LNCaP clone FGC (cell line): ENCODE results near the gene PXMP2.
"Not testable (repeated sequence)": the region's sequence is repeated elsewhere in the genome, so short reads cannot be mapped to it uniquely, and the experiment has no call there.

Experiments
- DNase-seq: peaks from one replicate; pipeline ENCODE4 v3.0.0-alpha.2; 2011; ENCODE audit warnings: low read depth
- H3K4me3 ChIP-seq: 2 replicates; pipeline ENCODE4 v1.5.1; 2011; ENCODE audit warnings: mild to moderate bottlenecking, low read depth, low read length, control low read depth
- TF ChIP-seq, protein P1 (sequence below): IDR thresholded peaks from 2 replicates; pipeline ENCODE4 v1.5.1; 2012; ENCODE audit warnings: mild to moderate bottlenecking; ENCODE audit not compliant: control insufficient read depth, insufficient read depth; ENCODE audit errors: extremely low read depth

Gene PXMP2

DNA sequence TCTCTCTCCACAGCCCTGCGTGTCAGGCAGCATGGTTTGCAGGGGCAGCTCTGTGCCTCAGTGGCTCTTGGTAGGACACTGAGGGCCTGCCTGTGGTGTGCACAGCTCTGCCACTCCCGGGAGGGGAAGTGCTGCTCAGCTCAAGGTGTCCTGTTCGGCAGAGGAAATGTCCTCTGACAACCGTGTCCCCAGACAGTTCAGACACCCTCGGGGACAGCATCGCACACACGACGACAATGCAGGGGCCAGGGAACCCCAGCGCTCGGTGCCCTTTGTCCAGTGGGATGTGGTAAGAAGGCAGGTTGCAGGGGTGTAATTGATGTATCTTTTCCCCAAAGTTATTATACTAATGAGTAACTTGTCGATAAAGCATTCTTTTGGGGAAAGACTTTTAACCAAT is 60.0 kb downstream of the PXMP2 start:
- TF ChIP-seq, protein P1, sequence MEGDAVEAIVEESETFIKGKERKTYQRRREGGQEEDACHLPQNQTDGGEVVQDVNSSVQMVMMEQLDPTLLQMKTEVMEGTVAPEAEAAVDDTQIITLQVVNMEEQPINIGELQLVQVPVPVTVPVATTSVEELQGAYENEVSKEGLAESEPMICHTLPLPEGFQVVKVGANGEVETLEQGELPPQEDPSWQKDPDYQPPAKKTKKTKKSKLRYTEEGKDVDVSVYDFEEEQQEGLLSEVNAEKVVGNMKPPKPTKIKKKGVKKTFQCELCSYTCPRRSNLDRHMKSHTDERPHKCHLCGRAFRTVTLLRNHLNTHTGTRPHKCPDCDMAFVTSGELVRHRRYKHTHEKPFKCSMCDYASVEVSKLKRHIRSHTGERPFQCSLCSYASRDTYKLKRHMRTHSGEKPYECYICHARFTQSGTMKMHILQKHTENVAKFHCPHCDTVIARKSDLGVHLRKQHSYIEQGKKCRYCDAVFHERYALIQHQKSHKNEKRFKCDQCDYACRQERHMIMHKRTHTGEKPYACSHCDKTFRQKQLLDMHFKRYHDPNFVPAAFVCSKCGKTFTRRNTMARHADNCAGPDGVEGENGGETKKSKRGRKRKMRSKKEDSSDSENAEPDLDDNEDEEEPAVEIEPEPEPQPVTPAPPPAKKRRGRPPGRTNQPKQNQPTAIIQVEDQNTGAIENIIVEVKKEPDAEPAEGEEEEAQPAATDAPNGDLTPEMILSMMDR = no peak
- H3K4me3 ChIP-seq = no peak overlapping the region

DNA sequence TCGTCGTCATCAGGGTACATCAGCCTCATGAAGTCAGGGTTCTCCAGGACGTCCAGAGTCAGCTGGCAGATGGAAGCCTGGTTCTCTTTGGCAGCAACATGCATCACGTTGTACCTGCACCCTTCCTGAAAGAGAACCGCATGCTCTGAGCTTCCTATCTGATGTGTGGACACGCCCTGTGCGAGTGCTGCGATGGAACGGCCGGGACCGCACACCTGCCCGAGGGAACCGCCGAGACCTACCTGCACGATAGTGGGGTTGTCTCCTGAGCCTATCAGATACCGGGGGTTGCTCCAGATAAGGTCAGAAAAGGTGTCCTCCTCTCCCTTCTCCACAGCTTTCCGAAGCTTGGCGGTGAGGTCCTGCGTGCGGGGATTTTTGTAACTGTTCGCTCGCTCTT is 60.5 kb downstream of the PXMP2 start:
- TF ChIP-seq, protein P1 = no peak
- no peak overlapping the region for H3K4me3 ChIP-seq
- DNase-seq = no peak

More for the DNA sequence above, 60.0 kb downstream of the PXMP2 start:
- no peak for DNase-seq

DNA sequence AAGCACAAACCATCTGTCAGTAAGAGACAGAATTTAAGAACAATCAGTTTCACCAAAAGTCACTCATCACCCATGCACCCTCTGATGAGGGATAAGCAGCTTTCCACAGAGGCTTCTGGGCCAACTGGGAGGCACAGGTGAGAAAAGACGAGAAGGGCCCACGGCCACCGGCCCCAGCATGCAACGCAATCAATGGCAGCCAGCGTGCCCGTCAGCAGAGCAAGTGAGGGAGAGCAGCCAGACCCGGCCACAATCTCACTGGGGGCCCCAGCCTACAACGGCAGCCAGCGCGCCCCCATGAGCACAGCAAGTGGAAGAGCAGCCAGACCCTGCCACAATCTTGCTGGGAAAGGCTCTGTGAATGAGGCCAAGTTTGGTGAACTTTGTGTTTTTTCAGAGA is 60.9 kb downstream of the PXMP2 start:
- no peak overlapping the region for H3K4me3 ChIP-seq
- TF ChIP-seq, protein P1 = no peak
- DNase-seq = no peak

DNA sequence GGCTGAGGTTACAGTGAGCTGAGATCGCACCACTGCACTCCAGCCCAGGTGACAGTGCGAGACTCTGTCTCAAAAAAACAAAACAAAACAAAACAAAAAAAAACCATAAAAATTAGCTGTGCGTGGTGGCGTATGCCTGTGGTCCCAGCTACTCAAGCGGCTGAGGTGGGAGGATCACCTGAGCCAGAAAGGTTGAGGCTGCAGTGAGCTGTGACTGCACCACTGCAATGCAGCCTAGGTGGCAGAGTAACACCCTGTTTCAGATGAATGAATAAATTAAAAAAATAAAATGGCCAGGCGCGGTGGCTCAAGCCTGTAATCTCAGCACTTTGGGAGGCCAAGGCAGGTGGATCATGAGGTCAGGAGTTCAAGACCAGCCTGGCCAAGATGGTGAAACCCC is 66.3 kb downstream of the PXMP2 start:
- H3K4me3 ChIP-seq, DNase-seq: not testable (repeated sequence)

DNA sequence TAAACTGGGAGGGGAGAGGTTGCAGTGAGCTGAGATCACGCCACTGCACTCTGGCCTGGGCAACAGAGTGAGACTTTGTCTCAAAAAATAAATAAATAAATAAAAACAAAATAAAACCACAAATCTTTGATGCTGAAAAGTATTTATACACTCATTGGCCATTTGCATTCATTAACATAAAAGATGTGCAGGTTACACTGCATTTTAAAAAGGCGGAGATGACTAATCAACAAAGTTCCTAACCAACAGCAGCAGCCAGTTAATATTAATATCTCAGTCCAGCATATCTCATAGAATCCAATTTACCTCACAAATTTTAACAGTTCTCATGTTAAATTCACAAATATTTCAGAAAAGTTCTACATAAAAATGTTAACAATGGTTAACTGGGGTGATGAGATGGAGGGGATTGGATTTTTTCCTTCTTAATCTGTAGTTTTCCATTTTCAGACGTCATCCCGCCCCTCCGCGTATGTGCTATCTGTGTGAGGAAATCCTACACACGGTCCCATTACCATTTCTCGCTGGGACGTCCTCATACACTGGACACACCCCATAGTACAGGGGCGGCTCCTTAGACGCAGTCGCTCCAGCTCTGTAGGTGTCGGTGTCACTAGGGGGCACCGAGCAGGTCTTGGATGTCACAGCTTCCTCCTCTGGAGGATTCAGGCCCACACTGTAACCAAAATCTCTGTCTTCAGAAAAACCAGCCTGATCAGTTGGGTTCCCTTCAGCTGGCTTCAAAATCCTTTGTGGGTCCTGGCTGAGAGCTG is 67.0 kb downstream of the PXMP2 start:
- no peak for DNase-seq
- TF ChIP-seq, protein P1 = no peak
- no peak overlapping the region for H3K4me3 ChIP-seq
